Activated B cell treated with CpG ODN at 0.5 μM for 24 hours (primary cell): ENCODE data around the gene ATP11A. TPM values are rescaled to one million over a fixed set of nuclear protein-coding genes. Genes with fewer than 3 reads are reported as not detected.

Source experiments
- ATAC-seq: fragments of 200-7000 bp; cut with Tn5 transposase; one replicate; pipeline ENCODE4 v1.10.0; 2021; ENCODE audit warnings: low read depth, mild to moderate bottlenecking, moderate library complexity
- CTCF ChIA-PET: fragments of 350-600 bp; sonication (Branson Sonifier 250); formaldehyde crosslinking; loops from one replicate; lab custom pipeline; 2021; ENCODE audit warnings: antibody characterized with exemption; lab: Charles Lee
- POLR2A ChIA-PET: fragments of 350-600 bp; sonication (Branson Sonifier 250); formaldehyde crosslinking; loops from one replicate; lab custom pipeline; 2021; ENCODE audit warnings: antibody characterized with exemption; lab: Charles Lee
- DNase-seq: peaks from one replicate; pipeline ENCODE4 v3.0.0; 2022
- H3K27ac Mint-ChIP-seq: one replicate; pipeline ENCODE4 v1.8.0; 2020; ENCODE audit warnings: mixed read lengths
- H3K27me3 Mint-ChIP-seq: one replicate; pipeline ENCODE4 v1.8.0; 2021; ENCODE audit warnings: mixed read lengths
- H3K36me3 Mint-ChIP-seq: one replicate; pipeline ENCODE4 v1.8.0; 2021; ENCODE audit warnings: low read depth, mixed read lengths
- H3K4me1 Mint-ChIP-seq: one replicate; pipeline ENCODE4 v1.8.0; 2021; ENCODE audit warnings: mixed read lengths
- H3K4me3 Mint-ChIP-seq: one replicate; pipeline ENCODE4 v1.8.0; 2020; ENCODE audit warnings: mild to moderate bottlenecking, mixed read lengths
- H3K9me3 Mint-ChIP-seq: one replicate; pipeline ENCODE4 v1.8.0; 2020; ENCODE audit warnings: mixed read lengths
- CTCF ChIP-seq: fragments of 200-600 bp; IDR thresholded peaks from one replicate; pipeline ENCODE4 v1.8.0; 2022; ENCODE audit warnings: antibody characterized with exemption, mild to moderate bottlenecking
- intact Hi-C: fragments of 100-400 bp; cut with micrococcal nuclease; formaldehyde crosslinking; loops from one replicate; pipeline ENCODE4 v1.15.1; 2024
- total RNA-seq: library from RNA; stranded (reverse); gene quantifications from 2 replicates; pipeline ENCODE4 v1.2.3, GENCODE V29; 2022

Gene ATP11A
- total RNA-seq, 1 donor from 2014 or later = 49.6 TPM

- ATAC-seq (no peak), DNase-seq (no peak)
- Mint-ChIP-seq H3K27me3 (no peaks in the 10 kb centered on the region), H3K4me3 (no peak overlapping the region), H3K9me3 (no peaks in the 10 kb centered on the region), H3K27ac (no peak overlapping the region), H3K36me3 (no peaks in the 10 kb centered on the region), H3K4me1 (no peaks in the 10 kb centered on the region)
- CTCF ChIA-PET = no interaction called here
- POLR2A ChIA-PET = no interaction called here
- intact Hi-C loops = no loop called here
- no peak for TF ChIP-seq CTCF
These were observed 51.4 kb downstream of the ATP11A start for GRCh38 chr13:112741185-112741755.

- Mint-ChIP-seq H3K36me3 (no peaks in the 10 kb centered on the region), H3K27ac (no peak overlapping the region), H3K4me3 (no peak overlapping the region), H3K27me3 (no peaks in the 10 kb centered on the region), H3K9me3 (no peaks in the 10 kb centered on the region), H3K4me1 (no peaks in the 10 kb centered on the region)
- POLR2A ChIA-PET = no interaction called here
- no peak for ATAC-seq
- CTCF ChIA-PET = no interaction called here
- intact Hi-C loops = no loop called here
- no peak for DNase-seq
- TF ChIP-seq CTCF = no peak
These were observed 52.2 kb downstream of the ATP11A start for GRCh38 chr13:112741835-112742570.

GRCh38 chr13:112742583-112742982 lies 52.7 kb downstream of the ATP11A start:
- H3K27ac Mint-ChIP-seq = no peak overlapping the region
- H3K9me3 Mint-ChIP-seq = no peaks in the 10 kb centered on the region
- no peak overlapping the region for H3K4me3 Mint-ChIP-seq
- intact Hi-C loops = no loop called here
- ATAC-seq (no peak), DNase-seq (no peak)
- ChIA-PET POLR2A (no interaction called here), CTCF (no interaction called here)
- TF ChIP-seq CTCF = no peak
- H3K4me1 Mint-ChIP-seq = no peaks in the 10 kb centered on the region
- H3K36me3 Mint-ChIP-seq = no peaks in the 10 kb centered on the region
- H3K27me3 Mint-ChIP-seq = no peaks in the 10 kb centered on the region

GRCh38 chr13:112743451-112744167 lies 53.8 kb downstream of the ATP11A start:
- intact Hi-C loops = no loop called here
- no peak overlapping the region for H3K4me3 Mint-ChIP-seq
- TF ChIP-seq CTCF = no peak

More at GRCh38 chr13:112743451-112744167, 53.8 kb downstream of the ATP11A start:
- DNase-seq = no peak
- Mint-ChIP-seq H3K9me3 (no peaks in the 10 kb centered on the region), H3K4me1 (no peaks in the 10 kb centered on the region), H3K36me3 (no peaks in the 10 kb centered on the region), H3K27me3 (no peaks in the 10 kb centered on the region), H3K27ac (no peak overlapping the region)
- CTCF ChIA-PET = no interaction called here
- POLR2A ChIA-PET = no interaction called here
- ATAC-seq = no peak
